ENCODE data around the gene CITED1. TPM values are rescaled to one million over a fixed set of nuclear protein-coding genes. Genes with fewer than 3 reads are reported as not detected.
"Not testable (repeated sequence)": the region's sequence is repeated elsewhere in the genome, so short reads cannot be mapped to it uniquely, and the experiment has no call there.

The CITED1 gene, protein sequence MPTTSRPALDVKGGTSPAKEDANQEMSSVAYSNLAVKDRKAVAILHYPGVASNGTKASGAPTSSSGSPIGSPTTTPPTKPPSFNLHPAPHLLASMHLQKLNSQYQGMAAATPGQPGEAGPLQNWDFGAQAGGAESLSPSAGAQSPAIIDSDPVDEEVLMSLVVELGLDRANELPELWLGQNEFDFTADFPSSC
- 1.3 and 1.4 TPM in 2 replicates for total RNA-seq (2014; rRNA removed; shearing (Covaris generic))

GRCh38 chrX:72305286-72306084 lies at the start of gene CITED1:
TSS of gene CITED1 (minus strand) at chrX:72305914. CDS start at chrX:72302869, 3,045 bp downstream.
- peak; percentile 69 for DNase-seq
- peaks cover 84% of the 10 kb centered on the region for H3K27me3 ChIP-seq (ENCODE audit: control insufficient read depth, insufficient read depth, low read length)
- no peaks in the 10 kb centered on the region for H3K36me3 ChIP-seq (replicated peaks; ENCODE audit: control insufficient read depth, insufficient read depth, low read length)
- H3K4me3 ChIP-seq (ENCODE audit: insufficient read depth, low read depth, low read length) = peak within 1 kb of the TSS; percentile 45

- H3K4me3 ChIP-seq (ENCODE audit: insufficient read depth, low read depth, low read length) = no peak overlapping the region
- no peaks in the 10 kb centered on the region for H3K27me3 ChIP-seq (ENCODE audit: control insufficient read depth, insufficient read depth, low read length)
- no peak for DNase-seq
- H3K36me3 ChIP-seq (replicated peaks; ENCODE audit: control insufficient read depth, insufficient read depth, low read length) = no peaks in the 10 kb centered on the region
These were observed 47.1 kb upstream of the CITED1 start for GRCh38 chrX:72352786-72353185.

DNA sequence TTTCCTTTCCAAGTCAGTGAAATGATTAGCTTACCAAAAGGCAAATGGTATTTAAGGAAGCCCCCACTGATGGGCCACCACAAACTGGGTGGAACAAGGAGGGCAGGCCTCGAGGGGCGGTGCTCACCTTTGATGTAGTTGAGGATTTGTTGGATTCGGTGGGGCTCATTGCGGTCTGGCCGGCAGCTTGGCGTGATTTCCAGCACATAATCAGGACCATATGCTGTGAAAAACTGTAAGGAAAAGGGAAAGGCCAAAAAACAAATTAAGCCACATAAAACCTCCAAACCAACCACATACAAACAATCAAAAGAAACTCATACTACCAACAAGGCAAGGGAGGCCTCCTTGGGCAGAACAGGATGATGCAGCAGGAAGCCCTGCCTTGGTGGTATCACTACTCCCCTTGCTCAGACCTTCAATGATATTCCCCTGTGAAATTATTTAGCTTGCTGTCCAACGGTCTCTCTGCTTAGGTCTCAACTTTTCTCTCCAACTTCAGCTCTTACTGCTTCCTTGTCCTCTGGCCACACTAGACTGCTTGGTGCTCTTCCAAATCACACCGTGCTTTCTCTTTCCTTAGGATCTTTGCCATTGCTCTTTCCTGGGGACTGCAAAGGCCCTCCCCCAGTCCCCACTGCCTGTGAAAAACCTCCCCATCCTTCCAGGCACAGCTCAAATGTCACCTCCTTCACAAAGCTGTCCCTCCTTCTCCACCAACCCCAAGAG lies 46.1 kb upstream of the CITED1 start:
- Histone ChIP-seq H3K27me3 (ENCODE audit: control insufficient read depth, insufficient read depth, low read length) (no peaks in the 10 kb centered on the region), H3K36me3 (replicated peaks; ENCODE audit: control insufficient read depth, insufficient read depth, low read length) (no peaks in the 10 kb centered on the region), H3K4me3 (ENCODE audit: insufficient read depth, low read depth, low read length) (no peak overlapping the region)
- no peak for DNase-seq

DNA sequence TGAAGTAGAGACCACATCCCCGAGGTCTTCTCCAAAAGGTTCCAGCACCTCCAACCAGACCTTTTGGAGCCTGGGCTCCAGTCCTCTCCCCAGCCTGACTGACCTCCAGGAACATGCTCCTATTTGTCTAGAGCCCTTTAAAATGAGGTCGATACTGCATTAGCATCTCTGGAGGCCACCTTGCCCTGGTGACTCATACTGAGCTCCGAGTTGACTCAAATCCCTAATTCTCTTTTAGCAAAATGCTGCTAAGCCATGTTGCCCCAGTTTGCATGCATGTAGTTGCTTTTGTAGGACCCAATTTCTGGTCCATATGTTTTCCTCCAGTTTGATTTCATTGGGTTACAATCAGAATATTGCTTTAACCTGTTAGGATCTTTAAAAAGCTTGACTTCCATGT lies 43.5 kb upstream of the CITED1 start:
- no peak for DNase-seq
- H3K36me3 ChIP-seq (replicated peaks; ENCODE audit: control insufficient read depth, insufficient read depth, low read length) = no peaks in the 10 kb centered on the region
- H3K27me3 ChIP-seq (ENCODE audit: control insufficient read depth, insufficient read depth, low read length) = no peaks in the 10 kb centered on the region
- H3K4me3 ChIP-seq (ENCODE audit: insufficient read depth, low read depth, low read length) = no peak overlapping the region

- no peak overlapping the region for H3K4me3 ChIP-seq (ENCODE audit: insufficient read depth, low read depth, low read length)
- H3K27me3 ChIP-seq (ENCODE audit: control insufficient read depth, insufficient read depth, low read length) = no peaks in the 10 kb centered on the region
- H3K36me3 ChIP-seq (replicated peaks; ENCODE audit: control insufficient read depth, insufficient read depth, low read length) = no peaks in the 10 kb centered on the region
- no peak for DNase-seq
These were observed 42.7 kb upstream of the CITED1 start for GRCh38 chrX:72348247-72348979.

DNA sequence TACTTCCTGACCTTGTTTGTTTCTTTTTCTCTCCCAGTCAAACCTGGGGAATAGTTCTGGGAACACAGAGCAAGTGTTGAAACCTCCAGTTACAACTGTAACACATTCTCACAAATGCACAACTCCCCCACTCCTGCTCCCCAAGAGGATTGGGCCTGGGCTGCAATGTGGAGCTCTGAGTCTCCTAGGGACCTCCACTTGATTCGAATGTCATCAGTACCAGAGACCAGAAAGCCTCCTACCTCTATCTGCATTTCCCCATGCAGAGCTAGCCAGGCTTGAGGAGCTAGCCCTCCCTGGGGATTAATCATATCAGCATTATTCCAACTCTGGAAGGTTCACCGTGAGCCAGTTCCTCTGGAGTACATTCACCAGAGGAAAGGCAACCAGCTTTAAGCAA lies 41.7 kb upstream of the CITED1 start:
- no peaks in the 10 kb centered on the region for H3K27me3 ChIP-seq (ENCODE audit: control insufficient read depth, insufficient read depth, low read length)

GRCh38 chrX:72346302-72346949 lies 40.7 kb upstream of the CITED1 start:
- Histone ChIP-seq H3K4me3 (ENCODE audit: insufficient read depth, low read depth, low read length) (no peak overlapping the region), H3K27me3 (ENCODE audit: control insufficient read depth, insufficient read depth, low read length) (no peaks in the 10 kb centered on the region), H3K36me3 (replicated peaks; ENCODE audit: control insufficient read depth, insufficient read depth, low read length) (no peaks in the 10 kb centered on the region)
- DNase-seq = no peak

More for the DNA sequence above, 41.7 kb upstream of the CITED1 start:
- Histone ChIP-seq H3K36me3 (replicated peaks; ENCODE audit: control insufficient read depth, insufficient read depth, low read length) (no peaks in the 10 kb centered on the region), H3K4me3 (ENCODE audit: insufficient read depth, low read depth, low read length) (no peak overlapping the region)
- DNase-seq = no peak

DNA sequence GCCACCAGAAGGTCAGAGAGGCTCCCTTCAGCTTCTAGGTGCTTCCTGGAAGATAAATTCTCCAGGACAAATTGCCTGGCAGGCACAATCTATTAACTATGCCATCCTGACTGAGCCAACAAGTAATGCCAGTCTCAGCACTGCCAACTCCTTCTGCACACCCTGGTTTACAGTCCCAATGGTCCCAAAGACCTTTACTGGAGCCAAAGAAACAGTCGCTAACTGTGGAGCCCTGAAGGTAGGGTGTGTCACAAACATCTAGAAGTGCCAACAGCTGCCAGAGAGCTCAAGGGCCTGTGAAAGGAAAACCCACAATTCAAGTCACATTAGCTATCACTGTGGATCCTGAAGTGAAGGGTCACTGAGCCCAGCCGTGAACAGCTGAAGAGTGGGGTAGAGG lies 34.9 kb upstream of the CITED1 start:
- H3K4me3 ChIP-seq (ENCODE audit: insufficient read depth, low read depth, low read length) = no peak overlapping the region
- H3K36me3 ChIP-seq (replicated peaks; ENCODE audit: control insufficient read depth, insufficient read depth, low read length) = no peaks in the 10 kb centered on the region
- no peak for DNase-seq
- no peaks in the 10 kb centered on the region for H3K27me3 ChIP-seq (ENCODE audit: control insufficient read depth, insufficient read depth, low read length)

GRCh38 chrX:72340041-72340440 lies 34.3 kb upstream of the CITED1 start:
- no peak for DNase-seq
- Histone ChIP-seq H3K27me3 (ENCODE audit: control insufficient read depth, insufficient read depth, low read length) (no peaks in the 10 kb centered on the region), H3K4me3 (ENCODE audit: insufficient read depth, low read depth, low read length) (no peak overlapping the region), H3K36me3 (replicated peaks; ENCODE audit: control insufficient read depth, insufficient read depth, low read length) (no peaks in the 10 kb centered on the region)

DNA sequence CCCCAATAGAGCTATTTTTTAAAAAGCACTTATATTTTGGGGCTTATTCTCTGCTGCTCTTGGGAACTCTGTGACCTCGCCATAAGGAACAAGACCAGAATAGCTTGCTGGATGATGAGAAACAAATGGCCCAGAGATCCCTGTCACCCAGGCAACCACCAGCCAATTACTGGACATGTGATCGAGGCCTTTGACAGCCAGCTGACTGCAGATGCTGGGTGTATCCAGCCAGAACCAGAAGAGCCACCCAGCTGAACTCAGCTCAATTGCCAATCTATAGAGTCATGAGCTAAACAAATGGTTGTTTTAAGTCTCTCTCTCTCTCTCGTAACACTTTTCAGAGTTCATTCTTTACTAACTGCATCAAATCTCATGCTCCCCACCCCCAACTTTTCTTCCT lies 24.4 kb upstream of the CITED1 start:
- no peak overlapping the region for H3K4me3 ChIP-seq (ENCODE audit: insufficient read depth, low read depth, low read length)
- no peaks in the 10 kb centered on the region for H3K36me3 ChIP-seq (replicated peaks; ENCODE audit: control insufficient read depth, insufficient read depth, low read length)
- no peak for DNase-seq
- no peaks in the 10 kb centered on the region for H3K27me3 ChIP-seq (ENCODE audit: control insufficient read depth, insufficient read depth, low read length)

- DNase-seq = no peak
- no peaks in the 10 kb centered on the region for H3K36me3 ChIP-seq (replicated peaks; ENCODE audit: control insufficient read depth, insufficient read depth, low read length)
- H3K4me3 ChIP-seq (ENCODE audit: insufficient read depth, low read depth, low read length) = no peak overlapping the region
- H3K27me3 ChIP-seq (ENCODE audit: control insufficient read depth, insufficient read depth, low read length) = no peaks in the 10 kb centered on the region
These were observed 21.0 kb upstream of the CITED1 start for GRCh38 chrX:72326605-72327300.

DNA sequence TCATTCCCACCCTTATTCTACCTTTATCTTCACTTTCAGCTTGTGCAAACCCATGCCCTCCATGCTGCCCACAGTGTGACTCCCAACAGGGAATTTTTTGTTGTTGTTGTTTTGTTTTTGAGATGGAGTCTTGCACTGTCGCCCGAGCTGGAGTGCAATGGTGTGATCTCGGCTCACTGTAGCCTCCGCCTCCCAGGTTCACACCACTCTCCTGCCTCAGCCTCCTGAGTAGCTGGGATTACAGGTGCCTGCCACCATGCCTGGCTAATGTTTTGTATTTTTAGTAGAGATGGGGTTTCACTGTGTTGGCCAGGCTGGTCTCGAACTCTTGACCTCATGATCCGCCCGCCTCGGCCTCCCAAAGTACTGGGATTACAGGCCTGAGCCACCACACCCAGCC lies 13.9 kb upstream of the CITED1 start:
- not testable (repeated sequence) for H3K4me3 ChIP-seq (ENCODE audit: insufficient read depth, low read depth, low read length); H3K27me3 ChIP-seq (ENCODE audit: control insufficient read depth, insufficient read depth, low read length); H3K36me3 ChIP-seq (replicated peaks; ENCODE audit: control insufficient read depth, insufficient read depth, low read length); DNase-seq

DNA sequence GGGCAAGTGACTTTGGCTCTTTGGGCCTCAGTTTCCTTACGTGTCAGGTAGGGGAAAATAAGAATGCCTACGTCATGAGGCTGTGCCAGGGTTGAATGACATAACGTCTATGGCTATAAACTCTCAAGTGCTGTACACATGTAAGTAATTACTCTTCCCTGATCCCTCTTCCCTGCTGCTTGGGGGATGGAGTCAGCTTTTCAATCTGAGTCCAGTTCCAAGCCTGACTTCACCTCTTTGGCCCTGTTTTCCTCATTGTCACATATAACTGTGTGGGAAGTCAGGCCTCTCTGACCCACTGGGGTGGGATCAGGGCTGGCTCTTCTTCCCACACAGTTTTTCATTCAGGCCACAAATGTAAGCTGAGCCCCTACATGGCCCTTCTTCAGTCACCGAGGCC lies 11.4 kb upstream of the CITED1 start:
- DNase-seq = no peak
- Histone ChIP-seq H3K27me3 (ENCODE audit: control insufficient read depth, insufficient read depth, low read length) (peaks cover 5% of the 10 kb centered on the region), H3K4me3 (ENCODE audit: insufficient read depth, low read depth, low read length) (no peak overlapping the region), H3K36me3 (replicated peaks; ENCODE audit: control insufficient read depth, insufficient read depth, low read length) (no peaks in the 10 kb centered on the region)

Data from H7 (cell line).